ENCODE data around the gene LAMA2.

Gene LAMA2

DNA sequence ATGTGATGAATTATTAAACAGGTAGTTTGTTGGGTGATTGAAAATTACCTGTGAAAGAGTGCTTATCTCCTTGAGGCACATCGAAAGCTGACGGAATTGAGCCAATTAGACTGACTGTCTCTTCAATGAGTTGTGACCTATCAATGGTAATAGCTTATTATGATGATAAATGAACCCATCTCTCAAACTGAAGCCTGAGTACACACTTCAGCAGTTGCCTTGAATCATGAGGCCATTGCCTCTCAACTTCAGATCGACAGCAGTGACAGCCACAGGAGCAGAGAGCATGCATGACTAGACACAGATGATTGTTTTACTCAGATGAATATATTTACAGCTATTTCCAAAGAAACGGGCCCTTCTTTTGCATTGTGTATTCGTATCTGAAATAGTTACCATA lies 323.9 kb downstream of the LAMA2 start:
- TF ChIP-seq, protein P1, sequence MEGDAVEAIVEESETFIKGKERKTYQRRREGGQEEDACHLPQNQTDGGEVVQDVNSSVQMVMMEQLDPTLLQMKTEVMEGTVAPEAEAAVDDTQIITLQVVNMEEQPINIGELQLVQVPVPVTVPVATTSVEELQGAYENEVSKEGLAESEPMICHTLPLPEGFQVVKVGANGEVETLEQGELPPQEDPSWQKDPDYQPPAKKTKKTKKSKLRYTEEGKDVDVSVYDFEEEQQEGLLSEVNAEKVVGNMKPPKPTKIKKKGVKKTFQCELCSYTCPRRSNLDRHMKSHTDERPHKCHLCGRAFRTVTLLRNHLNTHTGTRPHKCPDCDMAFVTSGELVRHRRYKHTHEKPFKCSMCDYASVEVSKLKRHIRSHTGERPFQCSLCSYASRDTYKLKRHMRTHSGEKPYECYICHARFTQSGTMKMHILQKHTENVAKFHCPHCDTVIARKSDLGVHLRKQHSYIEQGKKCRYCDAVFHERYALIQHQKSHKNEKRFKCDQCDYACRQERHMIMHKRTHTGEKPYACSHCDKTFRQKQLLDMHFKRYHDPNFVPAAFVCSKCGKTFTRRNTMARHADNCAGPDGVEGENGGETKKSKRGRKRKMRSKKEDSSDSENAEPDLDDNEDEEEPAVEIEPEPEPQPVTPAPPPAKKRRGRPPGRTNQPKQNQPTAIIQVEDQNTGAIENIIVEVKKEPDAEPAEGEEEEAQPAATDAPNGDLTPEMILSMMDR (conservative IDR thresholded peaks at IDR 0.05; ENCODE audit: low read depth, low read length), result no peak
- no peak for DNase-seq (ENCODE audit: low read depth)

DNA sequence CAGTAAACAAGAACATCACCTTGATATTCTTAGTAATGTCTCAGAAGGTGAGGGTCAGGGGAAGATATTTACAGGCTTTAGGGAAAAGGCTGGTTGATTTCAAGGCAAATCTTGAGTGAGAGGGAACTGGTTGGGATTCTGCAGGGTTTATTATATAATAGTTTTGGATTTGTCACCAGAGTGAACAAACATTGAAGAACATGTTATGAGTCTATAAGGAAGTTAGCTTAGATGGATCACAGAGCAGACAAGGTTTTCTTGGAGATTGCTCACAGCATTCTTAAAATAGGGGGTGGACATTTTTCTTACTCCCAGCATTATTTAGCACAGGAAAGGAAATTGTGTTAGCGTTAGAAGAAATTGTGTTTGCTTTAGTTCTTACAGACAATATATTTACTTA lies 324.9 kb downstream of the LAMA2 start:
- H3K4me3 ChIP-seq (ENCODE audit: low read depth, low read length), result no peak overlapping the region
- TF ChIP-seq, protein P1 (conservative IDR thresholded peaks at IDR 0.05; ENCODE audit: low read depth, low read length), result no peak
- DNase-seq (ENCODE audit: low read depth), result no peak

More for the DNA sequence above, 323.9 kb downstream of the LAMA2 start:
- no peak overlapping the region for H3K4me3 ChIP-seq (ENCODE audit: low read depth, low read length)

DNA sequence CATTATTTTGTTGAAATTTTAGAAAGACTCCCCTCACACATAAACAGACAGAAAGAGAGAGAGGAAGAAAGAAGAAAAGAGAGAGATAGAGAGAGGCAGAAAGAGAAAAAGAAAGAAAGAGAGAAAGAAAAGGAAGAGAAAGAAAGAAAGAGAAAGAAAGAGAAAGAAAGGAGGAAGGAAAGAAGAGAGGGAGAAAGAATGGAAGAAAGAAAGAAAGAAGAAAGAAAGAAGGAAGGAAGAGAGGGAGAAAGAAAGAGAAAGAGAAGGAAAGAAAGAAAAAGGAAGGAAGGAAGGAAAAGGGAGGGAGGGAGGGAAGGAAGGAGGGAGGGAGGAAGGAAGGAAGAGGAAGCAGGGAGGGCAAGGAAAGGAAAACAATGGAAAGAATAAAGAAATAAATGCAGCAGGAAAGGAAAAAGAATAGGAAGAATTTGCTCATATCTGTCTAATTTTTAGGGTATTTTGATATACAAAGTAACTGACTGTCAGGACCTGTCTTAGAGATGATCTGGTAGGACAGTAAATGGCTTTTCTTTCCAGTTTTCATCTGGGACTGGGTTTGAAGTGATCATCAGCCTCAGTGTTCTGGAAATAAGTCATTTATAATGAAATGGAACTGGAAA lies 325.6 kb downstream of the LAMA2 start:
- no peak overlapping the region for H3K4me3 ChIP-seq (ENCODE audit: low read depth, low read length)

DNA sequence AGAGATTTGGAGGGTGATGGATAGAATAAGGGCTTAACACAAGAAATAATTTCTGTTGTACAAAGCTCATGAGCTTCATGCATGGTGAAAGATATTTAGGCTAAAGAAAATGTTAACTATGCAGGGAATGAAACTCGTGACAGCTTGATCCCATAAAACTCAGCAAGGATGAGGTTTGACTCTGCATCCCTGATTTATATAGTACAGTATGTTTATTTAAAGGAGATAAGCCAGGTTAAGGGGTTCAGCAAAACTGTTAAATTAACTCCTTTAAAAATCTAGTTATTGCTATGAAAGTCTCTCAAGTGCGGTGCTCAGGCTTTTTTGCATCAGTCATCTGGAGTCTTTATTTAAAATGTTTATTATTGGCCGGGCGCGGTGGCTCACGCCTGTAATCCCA lies 326.4 kb downstream of the LAMA2 start:
- H3K4me3 ChIP-seq (ENCODE audit: low read depth, low read length), result no peak overlapping the region
- TF ChIP-seq, protein P1 (conservative IDR thresholded peaks at IDR 0.05; ENCODE audit: low read depth, low read length), result no peak
- DNase-seq (ENCODE audit: low read depth), result peak; percentile 81

More for the DNA sequence above, 325.6 kb downstream of the LAMA2 start:
- no peak for DNase-seq (ENCODE audit: low read depth)
- TF ChIP-seq, protein P1 (conservative IDR thresholded peaks at IDR 0.05; ENCODE audit: low read depth, low read length), result no peak

DNA sequence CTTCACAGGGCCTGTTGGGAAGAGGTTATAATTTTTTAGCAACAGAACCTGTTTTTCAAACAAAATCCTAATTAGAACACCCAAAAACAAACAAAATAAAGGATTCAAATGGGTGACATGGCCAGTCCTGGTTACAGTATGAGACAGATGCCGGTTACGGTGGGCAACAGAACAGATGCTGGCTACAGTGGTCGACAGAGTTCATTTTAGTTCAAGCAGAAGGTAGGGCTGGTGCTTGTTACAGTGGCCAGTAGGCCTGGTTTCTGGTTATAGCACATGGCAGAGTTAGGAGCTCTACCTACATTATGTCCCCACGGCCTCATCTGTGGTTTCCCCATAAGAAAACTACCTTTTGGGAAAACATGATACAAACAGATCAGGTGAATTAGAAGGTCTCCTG lies 327.7 kb downstream of the LAMA2 start:
- TF ChIP-seq, protein P1 (conservative IDR thresholded peaks at IDR 0.05; ENCODE audit: low read depth, low read length), result no peak
- DNase-seq (ENCODE audit: low read depth), result no peak
- no peak overlapping the region for H3K4me3 ChIP-seq (ENCODE audit: low read depth, low read length)

DNA sequence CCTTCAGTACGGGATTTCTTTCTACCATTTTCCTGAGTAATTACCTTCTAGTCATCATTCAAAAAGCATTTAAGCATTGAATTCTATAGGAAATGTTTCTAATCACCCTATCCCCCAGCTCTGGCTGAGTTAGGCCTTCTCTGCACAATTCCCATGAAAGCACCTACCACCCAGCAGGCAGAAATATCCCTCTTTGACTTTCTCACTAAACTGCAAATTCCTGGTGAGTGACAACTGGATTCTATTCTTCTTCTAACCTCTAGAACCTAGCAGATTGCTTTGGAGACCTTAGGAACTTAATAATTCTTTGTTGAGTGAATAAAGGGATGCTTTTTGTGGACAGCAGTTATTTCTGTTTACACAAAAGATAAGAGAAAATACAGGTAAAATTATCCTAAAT lies 328.7 kb downstream of the LAMA2 start:
- no peak for DNase-seq (ENCODE audit: low read depth)
- no peak overlapping the region for H3K4me3 ChIP-seq (ENCODE audit: low read depth, low read length)
- TF ChIP-seq, protein P1 (conservative IDR thresholded peaks at IDR 0.05; ENCODE audit: low read depth, low read length), result no peak

DNA sequence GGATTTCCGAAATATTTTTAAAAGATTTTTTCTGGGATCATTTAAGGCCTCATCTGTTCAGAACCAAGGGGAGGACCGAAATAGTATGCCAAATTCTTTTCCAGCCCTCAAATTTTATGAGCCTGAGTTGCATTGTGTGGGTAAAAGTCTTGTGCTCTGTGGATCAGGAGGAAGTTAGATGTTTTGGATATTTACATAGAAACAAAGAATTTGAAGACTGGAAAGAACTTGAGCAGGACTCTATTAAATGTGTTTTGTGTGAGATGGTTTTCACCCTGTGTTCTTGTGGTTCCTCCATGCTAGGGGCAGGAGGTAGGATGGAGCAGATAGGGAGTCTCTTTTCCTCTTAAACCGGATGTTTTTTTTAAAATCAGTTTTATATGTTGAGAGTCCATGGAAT lies 329.1 kb downstream of the LAMA2 start:
- TF ChIP-seq, protein P1 (conservative IDR thresholded peaks at IDR 0.05; ENCODE audit: low read depth, low read length), result no peak
- peak; percentile 73 for DNase-seq (ENCODE audit: low read depth)
- H3K4me3 ChIP-seq (ENCODE audit: low read depth, low read length), result no peak overlapping the region

All from choroid plexus epithelial cell (primary cell).